NK-92 treated with Interleukin-12 subunit alpha and Interleukin-12 subunit beta, amount 100 ng/mL, for 24 hours (cell line): ENCODE measurements around the gene KLK3.
A peak's percentile ranks its signal among the peaks of the same experiment; 100 is the strongest.
"Not testable (repeated sequence)": the region's sequence is repeated elsewhere in the genome, so short reads cannot be mapped to it uniquely, and the experiment has no call there.

ENCODE experiments used
- DNase-seq: peaks from one replicate; lab custom pipeline; 2025; lab: John Stamatoyannopoulos, UW

Gene KLK3

GRCh38 chr19:50861496-50862286 lies 7.0 kb downstream of the KLK3 start:
- DNase-seq: no peak

- no peak for DNase-seq
Observed at GRCh38 chr19:50869479-50869878, 14.8 kb downstream of the KLK3 start.

GRCh38 chr19:50870417-50871089 lies 15.8 kb downstream of the KLK3 start:
- no peak for DNase-seq

GRCh38 chr19:50873056-50873455 lies 18.3 kb downstream of the KLK3 start, which contains the start of gene KLK2:
Gene KLK2, plus strand, starts transcription at chr19:50873439. Its CDS starts 35 bp downstream, at chr19:50873474.
- DNase-seq: no peak

GRCh38 chr19:50874211-50874610 lies 19.5 kb downstream of the KLK3 start:
- DNase-seq: no peak

GRCh38 chr19:50875795-50876422 lies 21.2 kb downstream of the KLK3 start:
- DNase-seq: no peak

- no peak for DNase-seq
Observed at GRCh38 chr19:50876456-50876855, 21.7 kb downstream of the KLK3 start.

GRCh38 chr19:50877338-50877737 lies 22.6 kb downstream of the KLK3 start:
- no peak for DNase-seq

- DNase-seq: no peak
Observed at GRCh38 chr19:50878851-50879250, 24.1 kb downstream of the KLK3 start.

GRCh38 chr19:50880241-50880640 lies 25.5 kb downstream of the KLK3 start:
- no peak for DNase-seq

GRCh38 chr19:50882188-50882587 lies 27.5 kb downstream of the KLK3 start:
- no peak for DNase-seq

- DNase-seq: no peak
Observed at GRCh38 chr19:50889638-50890037, 34.9 kb downstream of the KLK3 start.

GRCh38 chr19:50890422-50891252 lies 35.9 kb downstream of the KLK3 start:
- no peak for DNase-seq

- no peak for DNase-seq
Observed at GRCh38 chr19:50891253-50891625, 36.5 kb downstream of the KLK3 start.

- no peak for DNase-seq
Observed at GRCh38 chr19:50893047-50893736, 38.5 kb downstream of the KLK3 start.

GRCh38 chr19:50894478-50895356 lies 40.0 kb downstream of the KLK3 start:
- DNase-seq: no peak

GRCh38 chr19:50896089-50896590 lies 41.4 kb downstream of the KLK3 start:
- DNase-seq: not testable (repeated sequence)

GRCh38 chr19:50896591-50897190 lies 42.0 kb downstream of the KLK3 start:
- peak; percentile 73 for DNase-seq

GRCh38 chr19:50897191-50897607 lies 42.5 kb downstream of the KLK3 start:
- DNase-seq: no peak

- no peak for DNase-seq
Observed at GRCh38 chr19:50897612-50898011, 42.9 kb downstream of the KLK3 start.
